H1 (cell line): ENCODE data around the gene ZNF611. TPM values are rescaled to one million over a fixed set of nuclear protein-coding genes. Genes with fewer than 3 reads are reported as not detected.

Experiments used
- BCL11A ChIP-seq, 2 experiments: IDR thresholded peaks; one replicate each; pipeline ENCODE4 v1.6.1; 2011; ENCODE audit warnings: low read depth in 2 of 2, low read length in 2 of 2, mild to moderate bottlenecking in 2 of 2
- CBX5 ChIP-seq: fragments of 300-800, 300-1000 bp; sonication (generic); IDR thresholded peaks from 2 replicates; pipeline ENCODE4 v1.7.1; 2016; ENCODE audit warnings: antibody characterized with exemption, low read length, low read depth
- CEBPB ChIP-seq: IDR thresholded peaks from 2 replicates; pipeline ENCODE4 v1.6.1; 2012; ENCODE audit warnings: low read depth, low read length
- E2F6 ChIP-seq: IDR thresholded peaks from 2 replicates; pipeline ENCODE4 v1.6.1; 2012; ENCODE audit warnings: inconsistent platforms
- EGR1 ChIP-seq: IDR thresholded peaks from 2 replicates; pipeline ENCODE4 v1.6.1; 2011; ENCODE audit warnings: low read depth, low read length, borderline replicate concordance
- KDM1A ChIP-seq: fragments of 200-600, 300-600 bp; sonication (generic); IDR thresholded peaks from 2 replicates; pipeline ENCODE4 v1.7.1; 2016; ENCODE audit warnings: mild to moderate bottlenecking, low read length, borderline replicate concordance
- PHF8 ChIP-seq: fragments of 200-600 bp; sonication (generic); conservative IDR thresholded peaks from 2 replicates; pipeline ENCODE4 v1.7.1; 2012; ENCODE audit warnings: low read depth, mild to moderate bottlenecking, inconsistent platforms, low read length, moderate library complexity
- POLR2AphosphoS5 ChIP-seq: IDR thresholded peaks from 2 replicates; pipeline ENCODE4 v1.6.1; 2011; ENCODE audit warnings: low read depth, low read length
- RAD21 ChIP-seq, 2 experiments: IDR thresholded peaks in 1 of 2; conservative IDR thresholded peaks in 1 of 2; 2 replicates each; pipeline ENCODE4 v1.6.1; 2011; ENCODE audit warnings: low read depth in 2 of 2, low read length in 2 of 2, improper control_type of control experiment in 1 of 2, inconsistent platforms in 1 of 2, mild to moderate bottlenecking in 1 of 2, moderate library complexity in 1 of 2
- RBBP5 ChIP-seq: IDR thresholded peaks from 2 replicates; pipeline ENCODE4 v1.7.1; 2012; ENCODE audit warnings: low read depth, mild to moderate bottlenecking, inconsistent platforms, low read length, moderate library complexity, borderline replicate concordance
- RNF2 ChIP-seq: fragments of 200-900, 300-1000 bp; sonication (generic); IDR thresholded peaks from 2 replicates; pipeline ENCODE4 v1.7.1; 2016; ENCODE audit warnings: borderline replicate concordance, low read depth, mild to moderate bottlenecking, antibody characterized with exemption, low read length; ENCODE audit not compliant: poor library complexity, severe bottlenecking; ENCODE audit errors: missing control alignments
- SAP30 ChIP-seq: fragments of 300-600 bp; sonication (generic); IDR thresholded peaks from 2 replicates; pipeline ENCODE4 v1.7.1; 2012; ENCODE audit warnings: low read length, moderate library complexity, mild to moderate bottlenecking, inconsistent platforms; ENCODE audit not compliant: insufficient read depth, insufficient replicate concordance
- SIN3A ChIP-seq, 2 experiments: IDR thresholded peaks in 1 of 2; conservative IDR thresholded peaks in 1 of 2; 2 replicates each; pipeline ENCODE4 v1.6.1; 2011 to 2012; ENCODE audit warnings: low read length in 2 of 2, improper control_type of control experiment in 1 of 2, low read depth in 1 of 2, mild to moderate bottlenecking in 1 of 2
- SP2 ChIP-seq: IDR thresholded peaks from 2 replicates; pipeline ENCODE4 v1.6.1; 2012; ENCODE audit warnings: mild to moderate bottlenecking, low read length, inconsistent platforms
- SP4 ChIP-seq: IDR thresholded peaks from 2 replicates; pipeline ENCODE4 v1.6.1; 2012; ENCODE audit warnings: low read length, inconsistent platforms
- TBP ChIP-seq: IDR thresholded peaks from 2 replicates; pipeline ENCODE4 v1.6.1; 2011; ENCODE audit warnings: low read depth, low read length, improper control_type of control experiment
- polyA plus RNA-seq, 7 experiments: library from polyadenylated mRNA; depleted of rRNA in 3 of 7; stranded (reverse) in 5 of 7; unstranded in 2 of 7; fragments of >200 nt in 5 of 7; fragments of 200-250 nt in 2 of 7; gene quantifications; 1 replicate in 5 of 7; 2 replicates in 1 of 7; 4 replicates in 1 of 7; pipeline versions ENCODE4 v1.2.1 to v1.2.3, GENCODE V29; 2011 to 2013; ENCODE audit warnings: missing spikeins in 2 of 7, mixed read lengths in 2 of 7
- total RNA-seq: library from RNA; stranded (reverse); fragmentation: NEBNext Ultra II Directional; extraction: Animal tissue kit (Norgen Biotek cat#: 25700); gene quantifications from 2 replicates; pipeline ENCODE4 v1.2.1, GENCODE V29; 2021
- TF ChIP-seq, protein P1 (sequence below), 3 experiments: IDR thresholded peaks; 1 replicate in 2 of 3; 2 replicates in 1 of 3; pipeline versions ENCODE4 v1.5.1 to v1.6.1; 2011; ENCODE audit warnings: low read length in 3 of 3, mild to moderate bottlenecking in 3 of 3, inconsistent platforms in 2 of 3, low read depth in 1 of 3, moderate library complexity in 1 of 3; ENCODE audit not compliant: insufficient read depth in 1 of 3; ENCODE audit errors: control extremely low read depth in 1 of 3
- TF ChIP-seq, protein P2 (sequence below): IDR thresholded peaks from 2 replicates; pipeline ENCODE4 v1.6.1; 2011; ENCODE audit warnings: low read depth, mild to moderate bottlenecking, low read length; ENCODE audit not compliant: insufficient read depth

Gene ZNF611
- total and polyA plus RNA-seq, 2 of the 8 experiments (the other 6 are each of a cell fraction or from before 2014, with no cell fraction given): 1.9 to 19.0 TPM

DNA sequence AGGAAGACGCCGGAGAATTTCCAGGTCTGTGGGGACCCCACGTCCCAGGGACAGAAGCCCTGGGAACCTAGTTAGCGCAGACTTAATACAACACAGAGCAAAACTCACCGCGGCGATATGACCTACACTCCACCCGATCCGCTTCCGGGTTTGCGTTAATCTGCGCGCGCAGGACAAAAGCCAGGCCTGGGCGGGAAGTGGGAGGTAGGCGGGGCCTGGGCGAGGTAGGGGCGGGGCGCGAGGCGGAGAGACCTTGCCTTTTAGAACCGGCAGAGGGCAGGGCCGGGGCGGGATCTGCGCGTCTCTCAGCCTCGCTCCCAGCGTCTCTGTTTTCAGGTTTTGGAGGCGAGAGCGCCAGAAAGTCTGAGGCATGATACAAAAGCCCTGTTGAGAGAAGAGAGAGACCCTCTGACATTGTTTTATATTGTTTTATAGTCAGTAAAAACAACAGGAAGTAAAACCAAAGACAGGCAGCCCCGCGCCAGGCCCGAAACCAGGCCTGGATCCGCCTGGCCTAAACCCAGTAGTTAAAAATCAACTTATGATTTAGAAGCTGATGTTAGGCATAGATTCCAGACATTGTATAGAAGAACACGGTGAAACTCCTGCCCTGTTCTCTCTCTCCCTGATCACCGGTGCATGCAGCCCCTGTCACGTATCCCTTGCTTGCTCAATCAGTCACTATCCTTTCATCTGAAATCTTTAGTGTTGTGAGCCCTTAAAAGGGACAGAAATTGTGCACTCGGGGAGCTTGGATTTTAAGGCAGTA lies at the start of gene ZNF611 (continued):
- TF ChIP-seq RBBP5 (peak; percentile 52; the same call in 1 of the 2 replicates), KDM1A (no peak), SP4 (no peak), E2F6 (peak; percentile 57; the same call in 1 of the 2 replicates), CEBPB (no peak), RNF2 (no peak), SIN3A (conservative IDR thresholded peaks at IDR 0.05 in 1 of 2, IDR thresholded peaks at IDR 0.05 in 1 of 2; ENCODE audit: low read depth in 1 of 2, low read length in 2 of 2) (peak; percentile 31 to 82; a peak in 1 of 4 replicates), SAP30 (peak; percentile 40), SP2 (no peak), EGR1 (no peak), RAD21 (IDR thresholded peaks at IDR 0.05 in 1 of 2, conservative IDR thresholded peaks at IDR 0.05 in 1 of 2; ENCODE audit: low read depth in 2 of 2, low read length in 2 of 2) (peak; percentile 47 to 53), CBX5 (no peak), PHF8 (peak; percentile 77), TBP (0 out of 2 replicates have a peak, but pooled peaks have one; percentile 5), BCL11A (IDR thresholded peaks at IDR 0.05; ENCODE audit: low read depth in 2 of 2, low read length in 2 of 2) (no peak), POLR2AphosphoS5 (peak; percentile 66; the same call in 1 of the 2 replicates)
- TF ChIP-seq, protein P1, sequence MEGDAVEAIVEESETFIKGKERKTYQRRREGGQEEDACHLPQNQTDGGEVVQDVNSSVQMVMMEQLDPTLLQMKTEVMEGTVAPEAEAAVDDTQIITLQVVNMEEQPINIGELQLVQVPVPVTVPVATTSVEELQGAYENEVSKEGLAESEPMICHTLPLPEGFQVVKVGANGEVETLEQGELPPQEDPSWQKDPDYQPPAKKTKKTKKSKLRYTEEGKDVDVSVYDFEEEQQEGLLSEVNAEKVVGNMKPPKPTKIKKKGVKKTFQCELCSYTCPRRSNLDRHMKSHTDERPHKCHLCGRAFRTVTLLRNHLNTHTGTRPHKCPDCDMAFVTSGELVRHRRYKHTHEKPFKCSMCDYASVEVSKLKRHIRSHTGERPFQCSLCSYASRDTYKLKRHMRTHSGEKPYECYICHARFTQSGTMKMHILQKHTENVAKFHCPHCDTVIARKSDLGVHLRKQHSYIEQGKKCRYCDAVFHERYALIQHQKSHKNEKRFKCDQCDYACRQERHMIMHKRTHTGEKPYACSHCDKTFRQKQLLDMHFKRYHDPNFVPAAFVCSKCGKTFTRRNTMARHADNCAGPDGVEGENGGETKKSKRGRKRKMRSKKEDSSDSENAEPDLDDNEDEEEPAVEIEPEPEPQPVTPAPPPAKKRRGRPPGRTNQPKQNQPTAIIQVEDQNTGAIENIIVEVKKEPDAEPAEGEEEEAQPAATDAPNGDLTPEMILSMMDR (IDR thresholded peaks at IDR 0.05; ENCODE audit: control extremely low read depth in 1 of 3, insufficient read depth in 1 of 3, low read depth in 1 of 3, low read length in 3 of 3): peak; percentile 42 to 57 (median 45)
- TF ChIP-seq, protein P2, sequence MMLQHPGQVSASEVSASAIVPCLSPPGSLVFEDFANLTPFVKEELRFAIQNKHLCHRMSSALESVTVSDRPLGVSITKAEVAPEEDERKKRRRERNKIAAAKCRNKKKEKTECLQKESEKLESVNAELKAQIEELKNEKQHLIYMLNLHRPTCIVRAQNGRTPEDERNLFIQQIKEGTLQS: no peak
